Measurements from ENCODE around the gene ATF6.

Gene ATF6

GRCh38 chr1:161936786-161937185 is 170.7 kb downstream of the ATF6 start:
- DNase-seq (ENCODE audit: low read depth, low spot score) = no peak

GRCh38 chr1:161940866-161941591 is 174.9 kb downstream of the ATF6 start:
- no peak for DNase-seq (ENCODE audit: low read depth, low spot score)

- no peak for DNase-seq (ENCODE audit: low read depth, low spot score)
These were observed 175.8 kb downstream of the ATF6 start for GRCh38 chr1:161941726-161942436.

GRCh38 chr1:161943737-161944136 is 177.6 kb downstream of the ATF6 start:
- no peak for DNase-seq (ENCODE audit: low read depth, low spot score)

- no peak for DNase-seq (ENCODE audit: low read depth, low spot score)
These were observed 178.3 kb downstream of the ATF6 start for GRCh38 chr1:161944381-161944780.

GRCh38 chr1:161945306-161946060 is 179.4 kb downstream of the ATF6 start:
- no peak for DNase-seq (ENCODE audit: low read depth, low spot score)

GRCh38 chr1:161946071-161946987 is 180.2 kb downstream of the ATF6 start:
- no peak for DNase-seq (ENCODE audit: low read depth, low spot score)

GRCh38 chr1:161948435-161948834 is 182.3 kb downstream of the ATF6 start:
- DNase-seq (ENCODE audit: low read depth, low spot score) = no peak

GRCh38 chr1:161949548-161949947 is 183.4 kb downstream of the ATF6 start:
- no peak for DNase-seq (ENCODE audit: low read depth, low spot score)

- no peak for DNase-seq (ENCODE audit: low read depth, low spot score)
These were observed 184.3 kb downstream of the ATF6 start for GRCh38 chr1:161950377-161950776.

- DNase-seq (ENCODE audit: low read depth, low spot score) = no peak
These were observed 185.5 kb downstream of the ATF6 start for GRCh38 chr1:161951646-161952045.

GRCh38 chr1:161952607-161953172 is 186.6 kb downstream of the ATF6 start:
- DNase-seq (ENCODE audit: low read depth, low spot score) = no peak

GRCh38 chr1:161953256-161953920 is 187.3 kb downstream of the ATF6 start:
- DNase-seq (ENCODE audit: low read depth, low spot score) = no peak

GRCh38 chr1:161954050-161954449 is 187.9 kb downstream of the ATF6 start:
- no peak for DNase-seq (ENCODE audit: low read depth, low spot score)

GRCh38 chr1:161954466-161954865 is 188.3 kb downstream of the ATF6 start:
- DNase-seq (ENCODE audit: low read depth, low spot score) = no peak

- no peak for DNase-seq (ENCODE audit: low read depth, low spot score)
These were observed 189.5 kb downstream of the ATF6 start for GRCh38 chr1:161955606-161956005.

- no peak for DNase-seq (ENCODE audit: low read depth, low spot score)
These were observed 190.0 kb downstream of the ATF6 start for GRCh38 chr1:161956097-161956496.

GRCh38 chr1:161956930-161957329 is 190.8 kb downstream of the ATF6 start:
- no peak for DNase-seq (ENCODE audit: low read depth, low spot score)

- no peak for DNase-seq (ENCODE audit: low read depth, low spot score)
These were observed 192.3 kb downstream of the ATF6 start for GRCh38 chr1:161958425-161958824.

- no peak for DNase-seq (ENCODE audit: low read depth, low spot score)
These were observed 196.2 kb downstream of the ATF6 start for GRCh38 chr1:161962091-161962887.
